NB4 (cell line): ENCODE measurements around the gene RASSF7.

Experiments used
- POLR2A ChIP-seq: IDR thresholded peaks from 2 replicates; pipeline ENCODE4 v1.6.1; 2011; ENCODE audit warnings: mild to moderate bottlenecking; ENCODE audit not compliant: insufficient read length; ENCODE audit errors: extremely low read depth
- TF ChIP-seq, protein P1 (sequence below): IDR thresholded peaks from one replicate; pipeline ENCODE4 v1.5.1; 2012; ENCODE audit warnings: low read depth, low read length
- TF ChIP-seq, protein P2 (sequence below): IDR thresholded peaks from 2 replicates; pipeline ENCODE4 v1.6.1; 2011; ENCODE audit warnings: low read depth, low read length

DNA sequence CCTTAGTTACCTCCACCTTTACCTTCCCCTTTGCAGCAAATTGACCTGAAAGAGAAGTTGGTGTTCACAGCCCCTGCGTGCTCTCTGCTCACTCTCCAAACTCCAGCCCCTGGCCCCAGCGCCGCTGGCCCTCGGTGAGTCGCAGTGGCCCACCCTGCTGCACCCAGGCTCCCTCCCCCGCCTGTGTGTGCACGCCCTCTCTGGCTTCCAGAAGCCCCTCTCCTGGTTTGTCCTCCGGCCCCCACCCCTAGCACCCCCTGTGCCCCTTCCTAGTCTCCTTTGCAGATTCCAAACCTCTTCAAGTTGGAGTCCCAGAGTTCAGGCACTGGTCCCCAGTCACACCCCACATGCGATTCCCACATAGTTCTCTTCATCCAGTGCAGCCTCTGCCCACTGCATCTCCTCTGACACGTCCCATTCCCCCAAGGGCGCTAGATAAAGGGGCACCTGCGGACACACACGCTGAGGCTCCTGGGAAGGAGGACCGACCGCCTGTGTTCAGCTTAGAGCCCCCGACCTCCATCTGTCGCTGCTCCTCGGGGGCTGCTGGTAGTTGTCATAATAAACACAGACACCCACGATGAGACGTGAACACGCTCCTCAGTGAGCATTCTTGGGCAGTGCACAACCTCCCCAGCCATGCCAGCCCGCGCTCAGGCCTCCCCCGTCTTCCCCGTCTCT, 14.0 kb downstream of the RASSF7 start:
- TF ChIP-seq, protein P1, sequence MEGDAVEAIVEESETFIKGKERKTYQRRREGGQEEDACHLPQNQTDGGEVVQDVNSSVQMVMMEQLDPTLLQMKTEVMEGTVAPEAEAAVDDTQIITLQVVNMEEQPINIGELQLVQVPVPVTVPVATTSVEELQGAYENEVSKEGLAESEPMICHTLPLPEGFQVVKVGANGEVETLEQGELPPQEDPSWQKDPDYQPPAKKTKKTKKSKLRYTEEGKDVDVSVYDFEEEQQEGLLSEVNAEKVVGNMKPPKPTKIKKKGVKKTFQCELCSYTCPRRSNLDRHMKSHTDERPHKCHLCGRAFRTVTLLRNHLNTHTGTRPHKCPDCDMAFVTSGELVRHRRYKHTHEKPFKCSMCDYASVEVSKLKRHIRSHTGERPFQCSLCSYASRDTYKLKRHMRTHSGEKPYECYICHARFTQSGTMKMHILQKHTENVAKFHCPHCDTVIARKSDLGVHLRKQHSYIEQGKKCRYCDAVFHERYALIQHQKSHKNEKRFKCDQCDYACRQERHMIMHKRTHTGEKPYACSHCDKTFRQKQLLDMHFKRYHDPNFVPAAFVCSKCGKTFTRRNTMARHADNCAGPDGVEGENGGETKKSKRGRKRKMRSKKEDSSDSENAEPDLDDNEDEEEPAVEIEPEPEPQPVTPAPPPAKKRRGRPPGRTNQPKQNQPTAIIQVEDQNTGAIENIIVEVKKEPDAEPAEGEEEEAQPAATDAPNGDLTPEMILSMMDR, result no peak
- TF ChIP-seq, protein P2, sequence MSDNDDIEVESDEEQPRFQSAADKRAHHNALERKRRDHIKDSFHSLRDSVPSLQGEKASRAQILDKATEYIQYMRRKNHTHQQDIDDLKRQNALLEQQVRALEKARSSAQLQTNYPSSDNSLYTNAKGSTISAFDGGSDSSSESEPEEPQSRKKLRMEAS, result no peak
- no peak for TF ChIP-seq POLR2A
